RCC 7860 (cell line): ENCODE data around the gene RANBP1.
A peak's percentile ranks its signal among the peaks of the same experiment; 100 is the strongest.

Experiments
- DNase-seq: peaks from one replicate; pipeline ENCODE4 v3.0.0-alpha.2; 2015; ENCODE audit warnings: low spot score
- FAIRE-seq: peaks from 2 replicates; lab custom pipeline; 2012; peaks lifted over from hg19 to GRCh38; lab: Jason Lieb, UNC

RANBP1 gene

DNA sequence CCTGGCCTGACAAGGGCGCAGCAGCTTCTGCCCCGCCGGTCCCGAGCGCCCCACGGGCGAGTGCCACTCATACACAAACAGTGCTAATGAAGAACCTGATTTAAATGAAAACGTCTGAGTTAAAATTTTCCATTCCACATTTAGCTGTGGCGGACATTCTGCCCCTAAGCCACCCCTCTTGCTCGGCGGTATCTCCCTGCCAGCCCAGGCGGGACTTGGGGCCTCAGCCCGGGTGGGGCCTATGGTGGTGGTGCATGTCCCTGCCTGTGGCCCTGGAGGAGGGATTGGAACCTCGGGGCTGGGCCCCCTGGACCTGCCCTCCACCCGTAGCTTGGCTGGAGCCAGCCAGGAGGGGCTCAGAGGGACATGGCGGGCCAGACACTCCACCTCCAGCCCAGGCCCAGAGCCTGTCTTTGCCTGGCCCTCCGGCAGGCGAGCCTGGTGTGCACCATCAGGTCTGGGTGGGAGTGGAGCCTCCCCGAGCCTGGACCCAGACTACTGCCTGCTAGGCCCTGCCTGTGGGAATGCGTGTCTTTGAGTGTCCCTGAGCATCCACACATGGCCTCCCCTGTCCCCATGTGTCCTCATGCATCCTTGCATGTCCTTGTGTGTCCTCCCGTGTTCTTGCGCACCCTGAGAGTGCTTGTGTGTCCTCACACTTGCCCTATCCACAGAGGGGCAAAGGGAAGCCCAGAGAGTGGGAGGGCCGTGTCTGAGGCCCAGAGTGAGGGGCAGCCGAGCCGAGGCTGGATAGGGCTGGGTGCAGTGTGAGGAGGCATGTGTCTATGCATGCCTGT lies 20.1 kb downstream of the RANBP1 start:
- no peak for FAIRE-seq

GRCh38 chr22:20136603-20136873 lies 20.6 kb downstream of the RANBP1 start:
- DNase-seq: no peak
- no peak for FAIRE-seq

More for the DNA sequence above, 20.1 kb downstream of the RANBP1 start:
- DNase-seq: no peak

DNA sequence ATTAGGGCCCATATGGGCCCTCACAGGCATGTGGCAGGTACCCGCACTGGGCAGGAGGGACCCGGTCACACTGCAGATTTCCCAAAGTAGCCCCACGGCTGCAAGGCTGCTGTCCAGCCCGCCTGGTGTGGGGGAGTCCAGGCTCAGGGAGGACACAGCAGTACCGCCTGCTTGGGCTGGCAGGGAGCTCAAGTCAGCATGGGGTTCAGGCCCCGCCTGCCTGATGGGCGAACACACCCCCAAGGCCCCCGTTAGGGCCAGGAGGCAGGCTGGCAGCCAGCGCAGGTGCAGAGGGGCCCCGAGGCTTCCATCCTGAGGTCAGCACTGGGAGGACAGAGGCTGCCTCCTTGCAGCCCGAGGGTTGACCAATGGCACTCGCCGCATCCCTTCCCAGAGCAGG lies 21.2 kb downstream of the RANBP1 start:
- DNase-seq: no peak
- FAIRE-seq: no peak

GRCh38 chr22:20137671-20138416 lies 21.9 kb downstream of the RANBP1 start:
- FAIRE-seq (no peak), DNase-seq (no peak)

GRCh38 chr22:20138417-20138738 lies 22.5 kb downstream of the RANBP1 start:
- FAIRE-seq: no peak
- DNase-seq: no peak

- DNase-seq (no peak), FAIRE-seq (no peak)
These were observed 23.0 kb downstream of the RANBP1 start for GRCh38 chr22:20138868-20139267.

- FAIRE-seq: no peak
These were observed 23.6 kb downstream of the RANBP1 start for GRCh38 chr22:20139391-20140106.

DNA sequence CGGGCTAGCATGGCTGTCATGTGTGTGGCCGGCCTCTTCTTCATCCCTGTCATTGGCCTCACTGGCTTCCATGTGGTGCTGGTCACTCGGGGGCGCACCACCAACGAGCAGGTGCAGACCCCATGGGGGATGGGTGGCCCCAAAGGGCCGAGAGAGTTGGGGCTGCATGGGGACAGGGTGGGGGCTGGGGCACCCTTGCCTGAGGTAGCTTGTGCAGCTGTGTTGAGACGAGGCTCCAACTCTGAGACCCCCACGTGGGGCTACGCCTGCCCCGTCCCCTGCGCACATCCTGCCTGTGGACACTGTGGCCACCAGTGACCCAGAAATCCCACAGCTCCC lies 24.2 kb downstream of the RANBP1 start:
- no peak for DNase-seq
- FAIRE-seq: no peak

More at GRCh38 chr22:20139391-20140106, 23.6 kb downstream of the RANBP1 start:
- DNase-seq: no peak

GRCh38 chr22:20140521-20140964 lies 24.6 kb downstream of the RANBP1 start:
- DNase-seq: no peak
- FAIRE-seq: no peak

DNA sequence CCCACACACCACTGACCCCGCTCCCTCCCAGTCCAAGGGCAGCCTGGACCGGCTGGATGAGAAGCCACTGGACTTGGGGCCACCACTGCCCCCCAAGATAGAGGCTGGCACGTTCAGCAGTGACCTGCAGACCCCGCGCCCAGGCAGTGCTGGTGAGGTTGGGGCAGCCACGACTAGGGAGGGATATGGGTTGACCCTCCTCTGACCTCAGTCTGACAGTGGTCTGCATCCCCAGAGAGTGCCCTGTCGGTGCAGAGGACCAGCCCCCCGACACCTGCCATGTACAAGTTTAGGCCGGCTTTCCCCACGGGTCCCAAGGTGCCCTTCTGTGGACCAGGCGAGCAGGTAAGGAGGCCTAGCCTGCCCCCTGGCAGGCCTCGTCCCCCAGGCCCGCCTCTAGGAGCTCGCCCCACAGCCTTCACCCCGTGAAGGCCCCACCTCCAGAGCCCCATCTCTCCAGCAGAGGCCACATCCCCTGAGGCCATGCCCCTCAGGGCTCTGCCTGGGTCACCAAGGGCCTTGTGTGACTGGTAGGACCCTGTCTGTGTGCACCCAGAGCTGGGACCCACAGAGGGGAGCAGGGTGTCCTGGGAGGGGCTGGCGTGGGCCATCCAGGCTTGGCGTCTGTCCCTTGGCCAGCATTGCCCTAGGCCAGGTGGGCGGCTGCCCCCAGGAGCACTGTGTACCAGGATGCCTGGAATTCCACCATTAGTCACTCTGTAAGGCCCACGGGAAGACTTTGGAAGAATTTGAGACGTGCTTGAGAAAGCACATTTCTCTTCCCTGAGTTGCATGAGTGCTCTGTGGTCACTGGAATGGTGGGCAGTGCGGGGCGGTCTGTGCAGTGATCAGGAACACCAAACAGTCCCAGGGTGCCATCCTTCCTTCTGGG lies 25.5 kb downstream of the RANBP1 start:
- peak; percentile 90 for FAIRE-seq
- DNase-seq: peak; percentile 85

DNA sequence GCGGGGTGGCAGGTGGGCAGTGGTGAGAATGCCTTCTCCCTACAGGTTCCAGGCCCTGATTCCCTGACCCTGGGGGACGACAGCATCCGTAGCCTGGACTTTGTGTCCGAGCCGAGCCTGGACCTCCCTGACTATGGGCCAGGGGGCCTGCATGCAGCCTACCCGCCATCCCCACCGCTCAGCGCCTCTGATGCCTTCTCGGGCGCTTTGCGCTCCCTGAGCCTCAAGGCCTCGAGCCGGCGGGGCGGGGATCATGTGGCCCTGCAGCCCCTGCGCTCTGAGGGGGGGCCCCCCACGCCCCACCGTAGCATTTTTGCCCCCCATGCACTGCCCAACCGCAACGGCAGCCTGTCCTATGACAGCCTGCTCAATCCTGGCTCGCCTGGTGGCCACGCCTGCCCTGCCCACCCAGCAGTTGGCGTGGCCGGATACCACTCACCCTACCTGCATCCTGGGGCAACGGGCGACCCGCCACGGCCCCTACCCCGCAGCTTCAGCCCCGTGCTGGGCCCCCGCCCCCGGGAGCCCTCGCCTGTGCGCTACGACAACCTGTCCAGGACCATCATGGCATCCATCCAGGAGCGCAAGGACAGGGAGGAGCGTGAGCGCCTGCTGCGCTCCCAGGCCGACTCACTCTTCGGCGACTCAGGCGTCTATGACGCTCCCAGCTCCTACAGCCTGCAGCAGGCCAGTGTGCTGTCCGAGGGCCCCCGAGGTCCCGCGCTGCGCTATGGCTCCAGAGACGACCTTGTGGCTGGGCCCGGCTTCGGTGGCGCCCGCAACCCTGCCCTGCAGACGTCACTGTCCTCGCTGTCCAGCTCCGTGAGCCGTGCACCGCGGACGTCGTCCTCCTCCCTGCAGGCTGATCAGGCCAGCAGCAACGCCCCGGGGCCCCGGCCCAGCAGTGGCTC lies 27.1 kb downstream of the RANBP1 start:
- DNase-seq: no peak
- no peak for FAIRE-seq

- DNase-seq (no peak), FAIRE-seq (no peak)
These were observed 28.2 kb downstream of the RANBP1 start for GRCh38 chr22:20143883-20144665.

- no peak for FAIRE-seq
- DNase-seq: no peak
These were observed 29.4 kb downstream of the RANBP1 start for GRCh38 chr22:20145206-20145831.

DNA sequence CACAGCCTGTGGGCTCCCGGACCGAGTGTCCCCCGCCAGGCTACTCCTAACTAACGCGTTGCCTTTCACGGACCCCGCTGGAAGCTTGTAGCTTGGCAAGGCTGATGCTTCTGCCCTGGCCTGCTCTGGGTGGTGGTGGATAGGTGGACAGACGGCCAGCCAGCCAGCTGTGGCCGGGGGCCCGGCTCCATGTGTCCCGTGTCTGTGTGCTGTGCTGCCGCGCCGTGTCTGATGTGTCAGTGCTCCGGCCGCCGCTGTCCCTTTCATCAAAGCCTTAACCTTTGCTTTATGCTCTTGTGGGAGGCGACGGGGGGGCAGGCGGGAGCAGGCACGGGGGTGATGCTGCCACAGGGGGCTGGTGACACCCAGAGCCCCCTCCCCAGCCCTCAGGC lies 29.9 kb downstream of the RANBP1 start:
- no peak for FAIRE-seq
- DNase-seq: no peak

- FAIRE-seq: no peak
These were observed 30.9 kb downstream of the RANBP1 start for GRCh38 chr22:20146777-20147176.

GRCh38 chr22:20147237-20147988 lies 31.5 kb downstream of the RANBP1 start:
- no peak for FAIRE-seq
- no peak for DNase-seq

More at GRCh38 chr22:20146777-20147176, 30.9 kb downstream of the RANBP1 start:
- no peak for DNase-seq

DNA sequence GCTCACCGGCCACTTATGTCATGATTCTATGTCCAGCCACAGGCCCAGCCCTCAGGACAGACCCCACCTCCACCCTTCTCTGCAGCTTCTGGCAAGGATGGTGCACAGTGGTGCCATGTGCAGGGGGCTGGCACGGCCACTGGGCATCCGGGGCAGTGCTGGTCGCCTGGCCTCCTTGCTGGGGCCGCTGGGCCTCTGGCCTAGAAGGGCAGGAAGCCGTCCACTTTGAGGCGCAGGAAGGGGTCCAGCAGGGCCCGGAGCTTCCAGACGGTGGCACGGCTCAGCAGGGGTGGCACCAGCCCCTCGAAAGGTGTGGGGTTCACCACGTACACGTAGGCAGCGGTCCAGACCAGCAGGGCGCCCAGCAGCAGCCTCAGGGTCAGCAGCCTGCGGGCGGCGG lies 32.5 kb downstream of the RANBP1 start:
- FAIRE-seq: no peak
- no peak for DNase-seq
